OCI-M1 (cell line): Measurements from ENCODE around the gene FGD5.

Experiments used
- DNase-seq: peaks from one replicate; lab custom pipeline; 2025; lab: John Stamatoyannopoulos, UW

Gene FGD5

DNA sequence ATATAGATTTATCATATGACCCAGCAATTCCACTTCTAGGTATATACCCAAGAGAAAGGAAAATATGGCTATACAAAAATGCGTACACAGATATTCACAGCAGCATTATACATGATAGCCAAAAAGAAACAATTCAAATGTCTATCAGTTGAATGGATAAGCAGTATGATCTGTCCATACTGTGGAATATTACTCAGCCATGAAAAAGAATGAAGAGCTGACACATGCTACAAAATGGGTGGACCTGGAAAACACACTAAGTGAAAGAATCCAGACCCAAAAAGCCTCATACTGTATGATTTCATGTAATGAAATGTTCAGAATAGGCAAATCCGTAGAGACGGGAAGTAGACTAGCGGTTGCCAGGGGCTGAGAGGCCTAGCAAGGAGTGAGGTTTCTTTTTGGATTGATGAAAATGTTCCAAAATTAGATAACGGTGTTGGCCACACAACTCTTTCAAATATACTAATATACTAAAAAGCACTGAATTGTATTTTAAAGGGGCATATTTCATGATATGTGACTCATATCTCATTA is 33.4 kb downstream of the FGD5 start:
- no peak for DNase-seq

DNA sequence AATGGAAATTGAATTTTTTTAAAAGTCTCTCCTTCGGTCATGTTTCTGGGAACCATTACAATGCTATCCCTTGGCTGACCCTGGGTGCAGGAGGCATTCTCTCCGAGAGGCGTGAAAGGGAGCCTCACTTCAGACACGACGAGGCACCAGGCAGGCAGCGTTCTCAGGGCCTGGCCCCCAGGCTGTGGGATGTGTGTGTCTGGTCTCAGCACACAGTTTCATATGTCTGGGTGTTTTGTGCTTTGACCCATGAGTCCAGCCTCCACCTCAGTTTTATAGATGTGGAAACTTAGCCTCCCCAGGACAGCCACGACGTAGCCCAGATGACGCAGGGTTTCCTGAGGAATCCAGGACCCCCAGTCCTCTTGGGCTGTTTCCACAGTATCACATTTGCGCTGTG is 34.0 kb downstream of the FGD5 start:
- DNase-seq: no peak

DNA sequence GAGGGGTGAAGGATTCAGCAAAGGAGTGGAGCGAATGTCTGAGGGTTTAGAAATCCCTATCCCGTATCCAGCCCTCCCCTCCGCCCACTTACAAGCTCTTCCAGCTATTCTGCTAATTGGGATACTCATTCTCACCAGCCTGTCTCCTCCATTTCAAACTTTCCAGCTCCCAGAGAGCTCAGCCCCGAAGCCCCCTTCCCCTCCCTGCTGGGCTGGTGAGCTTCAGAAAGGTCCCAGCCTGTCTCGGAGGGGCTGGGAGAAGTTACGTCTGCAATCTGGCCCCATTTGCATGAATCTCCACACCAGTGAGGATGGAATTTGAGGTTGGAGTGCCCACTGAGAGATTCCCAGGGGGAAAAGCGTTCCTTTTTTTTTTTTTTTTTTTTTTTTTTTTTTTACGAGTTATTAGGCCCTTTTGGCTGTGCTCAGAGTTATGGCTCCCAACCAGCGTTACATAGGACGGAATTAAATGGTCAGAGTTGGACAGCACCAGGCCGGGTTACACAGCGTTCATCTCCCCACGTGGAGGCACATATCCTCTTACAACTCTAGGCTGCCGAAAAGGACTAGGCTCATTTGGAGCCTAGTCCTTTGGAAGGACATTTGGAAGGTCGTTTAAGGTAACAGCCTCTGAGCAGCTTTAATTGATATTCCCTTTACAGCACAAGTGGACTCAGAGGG is 34.6 kb downstream of the FGD5 start:
- no peak for DNase-seq

DNA sequence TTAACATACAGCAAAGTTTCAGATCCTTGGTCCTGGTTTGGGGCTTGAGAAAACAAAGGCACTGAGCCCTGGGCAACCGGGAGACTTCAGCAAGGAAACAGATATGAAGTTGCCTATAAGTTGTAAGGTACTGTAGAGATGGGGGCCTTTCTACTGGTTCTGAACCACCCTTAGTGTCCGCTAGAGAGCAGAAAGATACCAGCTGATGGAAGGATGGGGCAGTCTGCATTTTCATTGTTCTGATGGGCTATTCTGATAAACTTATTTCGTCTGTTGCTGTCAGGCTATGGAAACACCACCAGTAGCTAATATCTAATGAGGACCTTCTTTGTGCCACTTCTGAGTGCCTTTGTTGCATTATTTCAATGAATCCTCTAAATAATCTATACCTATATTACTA is 38.7 kb downstream of the FGD5 start:
- DNase-seq: peak; percentile 24

DNA sequence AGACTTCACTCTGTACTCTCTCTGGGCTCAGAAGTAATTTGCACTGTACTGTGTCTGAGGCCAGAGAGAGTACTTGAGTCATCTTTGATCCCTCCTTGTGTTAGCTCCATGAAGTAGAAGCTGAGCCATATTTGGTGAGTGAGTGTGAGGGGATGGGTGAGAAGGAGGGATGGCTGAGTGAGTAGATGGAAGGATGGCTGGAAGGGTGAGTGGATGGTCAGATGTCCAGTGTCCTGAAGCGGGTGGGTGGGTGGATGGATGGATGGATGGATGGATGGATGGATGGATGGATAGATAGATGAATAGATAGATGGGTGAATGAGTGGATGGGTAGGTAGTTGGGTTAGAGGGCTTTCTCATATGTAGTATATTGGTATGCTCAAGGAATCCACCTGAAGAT is 39.3 kb downstream of the FGD5 start:
- DNase-seq: no peak

DNA sequence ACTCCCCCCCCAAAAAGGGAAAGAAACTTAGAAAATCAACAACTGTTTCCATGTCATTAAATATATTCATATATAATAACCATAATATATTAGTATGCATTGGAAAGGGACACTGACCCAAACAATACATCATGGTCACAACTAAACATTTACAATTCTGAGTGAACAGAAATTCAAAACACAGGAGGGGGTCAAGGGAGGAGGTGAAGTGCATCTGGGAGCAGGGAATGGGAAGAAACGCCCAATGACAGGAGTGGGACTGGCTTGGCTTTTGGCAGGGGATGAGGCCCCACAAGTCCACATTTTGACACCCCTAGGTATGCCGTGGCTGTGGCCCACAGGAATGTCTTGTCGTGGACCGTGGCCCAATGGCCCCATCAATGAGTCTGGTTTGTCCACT is 41.1 kb downstream of the FGD5 start:
- no peak for DNase-seq

DNA sequence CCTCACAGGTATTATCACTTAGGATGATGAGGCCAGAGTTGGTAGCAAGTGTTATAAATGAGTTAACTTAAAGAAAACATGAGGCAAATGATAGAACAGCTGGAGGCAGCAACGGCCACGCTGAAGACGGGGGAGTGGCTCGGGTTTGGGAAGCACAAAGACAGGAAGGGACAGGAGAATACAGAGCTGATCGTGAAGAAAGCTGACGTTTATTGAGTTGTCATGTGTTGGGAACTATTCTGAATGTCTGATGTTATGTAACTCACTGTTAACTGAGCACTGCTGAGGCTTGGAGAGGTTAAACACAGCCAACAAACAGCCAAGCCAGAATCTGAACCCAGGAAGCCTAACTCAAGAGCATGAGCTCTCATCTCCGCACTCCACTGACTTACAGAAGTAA is 42.3 kb downstream of the FGD5 start:
- DNase-seq: no peak

DNA sequence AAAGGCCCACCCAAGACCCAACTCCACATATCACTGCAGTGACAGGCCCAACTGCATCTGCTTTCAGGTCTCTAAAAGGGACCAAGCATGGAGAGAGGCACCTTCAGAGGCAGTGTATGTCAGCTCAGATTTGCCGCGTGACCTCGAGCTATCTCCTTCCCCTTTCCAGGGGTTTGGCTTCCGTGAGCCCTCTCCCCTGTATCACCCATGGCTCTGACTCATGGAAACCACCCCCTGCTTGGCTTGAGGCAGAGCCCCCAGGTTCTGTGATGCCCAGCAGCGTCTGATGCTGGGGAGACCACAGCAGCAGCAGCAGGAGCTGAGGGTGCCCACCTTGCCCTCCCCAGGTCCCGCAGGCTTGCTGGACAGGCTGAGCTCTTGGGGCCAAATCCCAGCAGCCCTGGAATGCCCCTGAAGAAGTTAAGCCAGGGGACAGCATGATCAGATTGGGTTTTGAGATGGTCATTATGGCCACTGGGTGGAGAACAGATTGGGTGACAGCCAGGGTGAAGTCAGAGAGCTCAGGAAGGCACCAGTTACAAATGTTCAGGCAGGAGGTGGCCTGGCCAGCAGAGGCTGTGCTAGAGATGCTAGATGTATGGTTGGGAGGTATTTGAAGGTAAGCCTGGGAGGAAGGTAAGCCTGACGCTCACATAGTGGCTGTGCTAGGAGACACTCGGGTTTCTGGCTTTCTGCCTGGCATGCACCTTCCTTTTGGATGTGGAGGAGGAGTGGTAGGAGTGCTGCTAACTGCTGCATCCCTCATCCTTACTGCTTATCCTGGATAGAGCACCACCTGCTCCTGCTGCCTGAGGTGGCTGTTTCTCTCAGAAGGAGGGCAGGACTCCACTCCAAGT is 42.9 kb downstream of the FGD5 start:
- DNase-seq: no peak

DNA sequence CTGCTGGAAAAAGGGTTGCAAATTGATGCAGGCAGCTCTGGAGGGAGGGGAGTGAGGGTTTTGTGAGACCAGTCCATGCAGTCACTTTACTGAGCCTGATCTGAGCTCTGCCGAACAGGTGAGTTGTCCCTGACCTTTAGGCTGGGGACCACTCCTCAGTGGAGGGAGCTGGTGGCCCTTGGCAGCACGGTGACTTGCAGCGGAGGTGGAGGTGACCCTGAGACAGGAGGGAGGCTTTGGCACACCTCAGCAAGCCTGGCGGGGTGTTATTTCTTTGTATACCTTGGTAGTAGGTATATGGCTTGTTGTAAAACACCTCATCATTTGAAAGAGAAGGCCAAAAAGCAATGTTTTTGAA is 43.5 kb downstream of the FGD5 start:
- no peak for DNase-seq

DNA sequence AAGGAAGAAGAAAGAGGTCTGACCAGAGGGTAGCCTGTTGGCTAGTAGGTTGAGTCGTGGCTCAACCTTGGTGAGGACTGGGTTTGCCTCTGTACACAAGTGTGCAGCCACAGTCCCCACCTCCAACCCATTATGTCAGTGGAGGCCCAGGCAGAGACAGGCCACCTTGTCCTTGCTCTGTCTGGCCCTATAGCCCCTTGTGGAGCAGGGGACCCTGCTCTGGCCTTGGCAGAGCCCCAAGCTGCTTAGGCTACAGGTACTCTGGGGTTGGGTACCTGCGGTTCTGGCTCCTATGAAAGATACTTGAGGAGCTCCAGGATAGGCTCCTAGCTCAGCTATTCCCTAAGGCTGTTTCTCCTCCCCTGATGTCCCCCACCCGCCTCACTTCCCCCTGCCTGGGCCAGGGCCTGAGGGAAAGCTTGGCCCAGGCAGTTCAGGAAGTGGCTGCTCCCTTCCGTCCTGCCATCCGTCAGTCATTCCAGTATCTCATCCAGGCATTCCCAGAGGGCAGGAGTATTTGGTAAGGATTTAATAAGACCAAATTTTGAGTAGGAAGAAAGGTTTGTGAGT is 44.0 kb downstream of the FGD5 start:
- no peak for DNase-seq

DNA sequence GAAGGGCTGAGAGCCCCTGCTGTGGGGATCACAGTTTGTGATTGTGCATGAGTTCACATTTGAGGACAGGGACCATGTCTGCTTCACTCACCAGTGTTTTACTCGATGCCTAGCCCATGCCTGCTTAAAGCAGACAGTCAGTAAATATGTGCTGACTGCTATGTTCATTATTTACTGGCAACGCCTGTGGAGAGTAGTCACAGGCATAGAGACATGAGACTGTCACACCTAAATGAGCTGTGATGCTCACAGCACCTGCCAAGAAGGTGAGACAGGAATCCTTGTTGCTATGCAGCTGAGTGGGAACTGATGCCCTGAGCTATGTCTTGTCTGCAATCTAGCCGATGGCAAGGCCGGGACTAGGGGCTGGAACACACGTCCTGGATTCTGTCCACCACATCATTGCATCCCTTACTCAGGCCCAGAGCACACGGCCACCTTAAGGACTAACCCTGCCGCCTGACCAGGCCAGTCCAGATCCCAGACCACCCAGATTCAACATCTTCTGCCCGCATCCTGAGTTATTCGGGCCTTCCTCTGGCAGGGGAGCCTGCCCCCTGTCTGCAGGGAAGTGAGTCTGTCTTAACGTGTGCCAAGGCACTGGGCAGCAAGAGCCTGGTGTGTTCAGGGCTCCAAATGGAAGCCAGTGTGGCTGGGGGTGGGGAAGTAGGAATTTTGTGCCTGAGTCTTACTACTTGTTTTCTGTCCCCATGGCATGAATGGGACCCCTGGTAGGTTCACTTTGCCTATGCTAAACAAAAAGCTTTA is 44.8 kb downstream of the FGD5 start:
- DNase-seq: no peak

DNA sequence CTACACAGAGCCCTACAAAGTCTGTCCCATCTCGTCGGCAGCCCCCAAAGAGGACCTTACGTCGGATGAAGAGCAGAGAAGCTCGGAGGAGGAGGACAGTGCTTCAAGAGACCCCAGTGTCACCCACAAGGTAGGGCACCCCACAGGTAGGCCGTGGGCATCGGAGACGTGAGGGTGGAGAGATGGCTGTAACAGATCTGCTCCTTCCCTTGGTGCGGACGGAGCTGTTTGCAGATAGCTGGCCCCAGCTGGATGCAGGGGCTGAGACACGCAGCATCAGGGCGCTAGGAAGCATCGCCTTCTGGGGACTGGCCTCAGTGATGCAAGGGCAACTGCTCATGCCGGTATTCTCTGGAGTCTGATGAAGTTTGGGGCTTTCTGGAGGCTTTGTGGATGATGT is 45.4 kb downstream of the FGD5 start:
- DNase-seq: no peak

DNA sequence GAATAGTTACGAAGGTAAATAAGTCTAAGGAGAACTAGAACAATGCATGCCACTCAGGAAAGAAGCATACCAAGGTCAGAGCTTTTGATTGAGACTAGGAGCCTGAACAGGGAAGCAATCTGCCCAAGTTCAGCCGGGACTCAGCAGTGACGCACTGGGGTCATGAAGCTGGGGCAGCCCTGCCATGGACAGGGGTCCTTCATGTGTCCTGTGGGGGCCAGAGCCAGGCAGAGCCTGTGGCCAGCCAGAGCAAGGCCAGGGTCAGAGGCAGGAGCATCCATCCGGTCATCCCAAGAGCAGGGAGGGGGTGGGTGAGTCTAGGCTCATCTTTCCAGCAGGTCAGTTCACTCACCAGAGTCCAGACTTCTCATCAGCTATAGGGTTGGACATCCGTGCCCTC is 47.9 kb downstream of the FGD5 start:
- DNase-seq: no peak

DNA sequence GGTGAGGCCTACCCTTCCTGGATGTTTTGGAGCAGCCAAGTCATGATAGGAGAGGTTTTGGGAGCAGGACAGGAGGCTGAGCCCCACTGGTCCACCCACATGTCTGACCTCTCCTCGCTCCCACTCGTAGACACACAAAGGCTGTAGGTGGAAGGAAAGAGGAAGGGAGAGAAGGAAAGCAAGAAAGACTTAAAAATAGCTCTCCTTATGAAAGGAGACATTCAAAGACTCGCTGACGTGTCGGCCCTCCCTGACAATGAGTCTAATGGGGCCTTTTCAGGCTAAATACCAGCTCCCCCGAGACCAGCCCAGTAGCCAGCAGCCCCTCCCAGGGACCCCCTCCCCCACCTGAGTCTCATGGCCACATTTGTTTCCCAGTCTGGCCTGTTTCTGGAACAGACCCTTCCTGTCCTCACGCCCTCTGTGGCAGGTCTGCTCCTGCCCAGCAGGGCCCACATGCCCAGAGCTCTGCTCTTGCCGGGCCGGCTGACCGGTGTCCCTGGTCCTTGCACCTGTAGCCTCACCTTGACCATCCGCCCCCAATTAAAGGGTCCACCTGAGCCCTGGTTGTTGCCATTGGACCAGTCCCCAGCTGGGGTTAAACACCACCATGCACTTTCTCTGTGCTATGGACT is 49.3 kb downstream of the FGD5 start:
- no peak for DNase-seq

DNA sequence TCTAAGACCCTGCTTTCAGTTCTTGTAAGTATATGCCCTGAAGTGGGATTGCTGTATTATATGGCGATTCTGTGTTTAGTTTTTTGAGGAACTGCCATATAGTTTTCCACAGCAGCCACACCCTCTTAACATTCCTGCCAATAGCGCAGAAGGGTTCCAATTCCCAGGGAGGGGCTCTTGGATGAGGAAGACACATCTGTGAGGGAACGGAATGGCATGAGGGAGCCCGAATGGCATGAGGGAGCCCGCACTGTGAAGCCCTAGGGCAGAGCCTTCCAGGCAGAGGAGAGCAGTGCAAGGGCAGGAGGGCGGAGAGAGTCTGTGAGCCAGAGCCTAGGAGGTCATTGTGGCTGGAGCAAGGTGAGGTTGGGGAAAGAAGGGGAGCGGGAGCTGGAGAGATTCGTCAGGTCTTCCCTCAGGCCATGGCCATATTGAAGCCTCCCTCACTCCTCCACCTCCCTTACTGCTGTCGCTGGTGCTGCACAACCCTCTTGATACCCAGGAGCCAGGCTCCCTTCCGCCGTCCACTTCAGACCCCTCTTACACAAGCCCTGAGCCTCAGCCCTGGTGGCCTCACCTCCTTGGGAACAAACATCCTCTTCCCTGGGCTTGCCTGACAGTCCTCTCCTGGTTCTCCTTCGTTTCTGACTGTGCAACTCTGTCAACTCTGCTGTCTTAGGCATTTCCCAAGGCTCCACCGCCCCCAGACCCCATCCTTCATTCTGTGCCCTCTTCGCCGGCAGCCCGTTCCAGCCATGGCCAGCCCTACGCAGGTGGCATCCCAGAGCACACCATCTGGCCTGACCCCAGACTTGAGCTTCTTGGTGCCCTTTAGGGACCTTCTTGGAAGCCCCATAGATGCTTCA is 51.4 kb downstream of the FGD5 start:
- no peak for DNase-seq

DNA sequence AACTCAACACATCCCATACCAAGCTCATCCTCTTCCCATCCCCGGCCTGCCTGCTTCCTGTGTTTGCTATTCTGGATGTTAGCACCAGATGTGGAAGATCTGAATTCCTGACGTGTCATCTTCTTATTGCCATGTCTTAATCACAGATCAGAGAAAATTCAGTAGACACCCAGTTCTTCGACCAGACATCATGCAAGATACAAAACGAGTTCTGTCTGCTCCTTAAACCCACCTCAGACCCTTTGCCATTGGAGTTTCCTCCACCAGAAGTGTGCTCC is 52.0 kb downstream of the FGD5 start:
- DNase-seq: no peak

DNA sequence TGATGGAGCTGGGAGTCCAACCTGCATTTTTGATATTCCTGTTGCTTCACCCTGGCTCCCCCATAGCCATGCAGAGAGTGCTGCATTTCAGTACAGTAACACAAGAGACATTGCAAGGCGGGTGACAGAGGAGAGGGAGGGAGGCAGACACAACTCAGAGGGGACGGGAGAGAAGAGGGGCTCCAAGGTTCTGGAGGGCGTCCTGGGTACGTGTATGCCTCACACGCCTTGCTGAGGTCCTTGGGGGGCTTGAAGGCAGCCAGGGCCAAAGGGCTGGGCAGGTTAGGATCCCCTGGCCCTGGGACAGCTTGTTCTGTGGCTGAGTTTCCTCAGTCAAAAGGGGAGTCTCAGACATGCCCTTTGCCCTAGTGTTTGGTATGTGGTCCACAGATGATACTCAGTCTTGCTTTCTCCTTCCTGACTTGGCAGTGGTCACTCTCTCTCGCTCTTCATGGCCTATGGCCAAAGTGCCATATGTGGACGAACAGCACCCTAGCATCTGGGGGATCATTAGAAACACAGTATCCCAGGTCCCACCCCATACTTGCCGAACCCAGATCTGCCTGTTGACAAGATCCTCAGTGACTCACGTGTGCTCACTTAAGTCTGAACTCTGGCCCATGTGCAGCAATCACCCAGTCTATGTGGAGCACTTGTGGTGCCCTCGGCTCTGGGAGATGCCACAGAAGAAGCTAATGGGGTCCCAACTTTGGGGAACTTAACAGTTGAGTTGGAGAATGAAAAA is 52.9 kb downstream of the FGD5 start:
- DNase-seq: no peak

DNA sequence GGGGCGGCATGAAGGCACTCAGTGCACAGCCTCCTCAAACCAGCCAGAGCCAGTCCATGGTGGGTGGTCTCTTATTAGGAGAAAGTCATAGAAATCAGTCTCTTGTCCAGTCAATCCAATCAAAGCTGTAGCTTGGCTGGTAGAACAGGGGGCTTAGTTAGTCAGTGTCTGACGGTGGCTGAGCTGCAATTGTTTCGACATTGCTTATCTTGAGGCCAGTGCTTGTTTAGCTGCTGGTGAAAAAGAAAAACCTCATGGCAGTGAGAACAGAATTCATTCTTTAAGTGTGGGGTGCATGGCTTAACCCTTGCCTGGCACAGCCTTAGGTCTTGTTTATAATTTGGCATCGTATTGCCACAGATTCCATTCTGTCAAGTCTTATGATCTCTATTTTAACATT is 53.9 kb downstream of the FGD5 start:
- no peak for DNase-seq

DNA sequence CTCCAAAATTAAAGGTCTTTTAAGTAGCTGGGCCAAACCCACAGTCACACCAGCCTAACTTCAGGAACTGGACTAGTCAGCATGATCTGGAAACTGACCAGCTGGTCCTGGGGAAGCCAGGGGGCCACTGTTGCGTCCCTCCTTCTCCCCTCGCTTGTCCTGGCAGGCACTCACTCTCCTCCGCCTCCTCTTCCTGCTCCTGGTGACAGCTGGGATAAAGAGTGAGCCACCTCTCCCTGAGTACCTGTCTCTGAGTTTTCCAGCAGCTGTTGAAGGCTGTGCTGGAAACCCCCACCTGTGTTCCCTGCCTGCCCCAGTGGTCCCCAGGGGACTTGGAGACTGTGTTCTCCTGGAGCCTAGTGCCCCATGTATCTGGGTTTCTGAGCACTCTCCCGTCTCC is 56.0 kb downstream of the FGD5 start:
- DNase-seq: no peak

DNA sequence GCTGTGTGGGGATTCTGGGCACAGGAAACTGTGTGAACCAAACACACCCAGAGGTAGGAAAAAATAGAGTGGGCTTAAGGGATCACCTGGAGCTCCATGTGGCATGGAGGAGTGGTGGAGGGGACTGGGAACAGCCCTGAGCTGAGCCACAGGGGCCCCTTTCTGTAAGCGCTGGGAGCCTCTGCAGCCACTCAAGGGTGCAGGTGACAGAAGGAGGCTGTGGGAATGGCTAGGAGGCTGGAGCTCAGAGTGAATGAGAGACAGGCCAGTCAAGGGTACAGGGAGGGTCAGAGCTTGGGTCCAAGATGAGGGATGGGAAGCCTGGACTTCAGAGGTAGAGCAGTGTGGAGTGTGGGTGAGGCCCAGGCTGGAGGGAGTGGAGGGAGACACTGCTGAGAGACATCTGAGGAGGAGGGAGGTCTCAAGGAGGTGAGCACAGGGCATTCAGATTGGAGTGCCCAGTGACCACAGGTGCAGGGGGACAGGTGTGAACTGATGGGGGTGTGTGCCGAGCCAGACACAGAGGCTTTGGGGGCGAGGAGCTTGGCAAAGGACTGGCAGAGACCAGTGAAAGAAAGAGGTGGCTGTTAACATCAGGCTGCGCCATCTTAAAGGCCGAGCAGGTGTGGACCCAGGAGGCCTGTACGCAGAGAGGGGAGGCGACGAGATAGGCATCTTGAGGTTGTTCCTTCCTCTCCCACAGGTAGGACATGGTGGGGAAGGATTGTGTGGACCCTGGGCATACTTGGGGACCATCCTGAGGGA is 56.8 kb downstream of the FGD5 start:
- DNase-seq: no peak
